HEK293T (cell line): Measurements from ENCODE around the gene SLAMF1.

ENCODE experiments used
- CTCF ChIA-PET: fragments of 350-600 bp; formaldehyde crosslinking; extraction: SDS; loops from one replicate; lab custom pipeline; 2021; ENCODE audit warnings: antibody characterized with exemption, inconsistent platforms; lab: Yijun Ruan, JAX
- POLR2A ChIA-PET: fragments of 350-600 bp; formaldehyde crosslinking; extraction: SDS; loops from one replicate; lab custom pipeline; 2020; ENCODE audit warnings: antibody characterized with exemption, inconsistent platforms; lab: Yijun Ruan, JAX
- DNase-seq: peaks from one replicate; pipeline ENCODE4 v3.0.0; 2012; ENCODE audit warnings: mixed read lengths; ENCODE audit errors: extremely low spot score
- ARNT ChIP-seq: fragments of 450-650 bp; IDR thresholded peaks from 2 replicates; pipeline ENCODE4 v1.6.1; 2017; ENCODE audit warnings: mild to moderate bottlenecking
- BHLHE40 ChIP-seq: fragments of 450-650 bp; IDR thresholded peaks from 2 replicates; pipeline ENCODE4 v1.6.1; 2016; ENCODE audit warnings: mild to moderate bottlenecking, moderate library complexity, borderline replicate concordance
- CTBP1 ChIP-seq: fragments of 450-650 bp; IDR thresholded peaks from 2 replicates; pipeline ENCODE4 v1.6.1; 2016; ENCODE audit warnings: borderline replicate concordance
- ELF4 ChIP-seq: fragments of 450-650 bp; IDR thresholded peaks from 2 replicates; pipeline ENCODE4 v1.6.1; 2017; ENCODE audit warnings: antibody characterized with exemption
- FOXA1 ChIP-seq: fragments of 450-650 bp; IDR thresholded peaks from 2 replicates; pipeline ENCODE4 v1.6.1; 2016; ENCODE audit warnings: mild to moderate bottlenecking
- FOXK2 ChIP-seq: fragments of 450-650 bp; IDR thresholded peaks from 2 replicates; pipeline ENCODE4 v1.6.1; 2016; ENCODE audit warnings: mild to moderate bottlenecking
- FOXM1 ChIP-seq: fragments of 450-650 bp; IDR thresholded peaks from 2 replicates; pipeline ENCODE4 v1.6.1; 2017; ENCODE audit warnings: mild to moderate bottlenecking, borderline replicate concordance
- HDGF ChIP-seq: fragments of 450-650 bp; IDR thresholded peaks from 2 replicates; pipeline ENCODE4 v1.6.1; 2017; ENCODE audit warnings: antibody characterized with exemption, borderline replicate concordance
- L3MBTL2 ChIP-seq: fragments of 450-650 bp; conservative IDR thresholded peaks from 2 replicates; pipeline ENCODE4 v1.6.1; 2016; ENCODE audit warnings: mild to moderate bottlenecking
- LEF1 ChIP-seq: fragments of 450-650 bp; IDR thresholded peaks from 2 replicates; pipeline ENCODE4 v1.6.1; 2017; ENCODE audit warnings: mild to moderate bottlenecking, borderline replicate concordance
- NFRKB ChIP-seq: fragments of 450-650 bp; IDR thresholded peaks from 2 replicates; pipeline ENCODE4 v1.6.1; 2016; ENCODE audit warnings: mild to moderate bottlenecking, moderate library complexity
- SP1 ChIP-seq: fragments of 450-650 bp; IDR thresholded peaks from 2 replicates; pipeline ENCODE4 v1.6.1; 2017
- SUZ12 ChIP-seq: fragments of 450-650 bp; IDR thresholded peaks from 2 replicates; pipeline ENCODE4 v1.6.1; 2016; ENCODE audit warnings: mild to moderate bottlenecking
- TARDBP ChIP-seq: fragments of 450-650 bp; IDR thresholded peaks from 2 replicates; pipeline ENCODE4 v1.6.1; 2016
- ZNF384 ChIP-seq: fragments of 450-650 bp; IDR thresholded peaks from 2 replicates; pipeline ENCODE4 v1.6.1; 2016
- TF ChIP-seq, protein P1 (sequence below): fragments of 450-650 bp; IDR thresholded peaks from 2 replicates; pipeline ENCODE4 v1.6.1; 2016

The SLAMF1 gene

DNA sequence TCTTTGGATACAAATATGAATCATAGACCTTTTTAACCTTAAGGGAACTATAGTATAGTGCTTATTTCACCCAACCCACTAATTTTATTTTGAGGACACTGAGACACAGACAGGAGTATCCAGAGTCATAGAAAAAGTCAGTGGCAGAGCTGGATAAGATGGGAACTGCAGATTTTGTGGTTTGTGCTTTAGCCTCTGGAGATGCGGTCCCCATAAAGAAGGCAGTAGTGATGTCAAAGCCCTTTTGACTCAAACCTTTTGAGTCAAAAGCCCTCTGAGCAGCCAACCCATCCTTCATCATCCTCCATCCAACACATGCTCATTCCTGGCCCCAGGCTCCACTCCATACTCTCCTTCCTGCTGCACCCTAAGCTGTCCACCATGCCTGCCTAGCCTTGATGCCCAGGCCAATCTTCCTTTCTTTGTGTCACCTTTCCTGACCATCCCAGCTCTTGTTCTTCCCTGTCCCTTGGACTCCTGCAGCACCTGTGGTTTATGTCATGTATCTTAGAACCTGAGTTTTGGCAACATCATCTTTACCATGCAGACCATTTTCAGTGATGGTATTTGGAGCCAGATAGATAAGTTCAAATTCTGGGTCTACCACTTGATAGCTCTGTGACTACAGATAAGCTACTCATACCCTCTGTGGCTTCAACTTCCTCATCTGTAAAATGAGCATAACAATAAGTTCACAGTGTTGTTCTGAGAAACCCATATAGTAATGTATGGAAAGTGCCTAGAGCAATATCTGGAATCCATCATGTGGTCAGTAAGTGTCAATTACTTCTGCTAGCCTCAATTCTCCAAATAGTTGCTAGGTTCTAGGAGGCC lies 20.1 kb downstream of the SLAMF1 start:
- POLR2A ChIA-PET = no interaction called here
- TF ChIP-seq CTBP1 = no peak
- TF ChIP-seq, protein P1, sequence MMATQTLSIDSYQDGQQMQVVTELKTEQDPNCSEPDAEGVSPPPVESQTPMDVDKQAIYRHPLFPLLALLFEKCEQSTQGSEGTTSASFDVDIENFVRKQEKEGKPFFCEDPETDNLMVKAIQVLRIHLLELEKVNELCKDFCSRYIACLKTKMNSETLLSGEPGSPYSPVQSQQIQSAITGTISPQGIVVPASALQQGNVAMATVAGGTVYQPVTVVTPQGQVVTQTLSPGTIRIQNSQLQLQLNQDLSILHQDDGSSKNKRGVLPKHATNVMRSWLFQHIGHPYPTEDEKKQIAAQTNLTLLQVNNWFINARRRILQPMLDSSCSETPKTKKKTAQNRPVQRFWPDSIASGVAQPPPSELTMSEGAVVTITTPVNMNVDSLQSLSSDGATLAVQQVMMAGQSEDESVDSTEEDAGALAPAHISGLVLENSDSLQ = no peak
- TF ChIP-seq BHLHE40 = no peak
- TF ChIP-seq FOXK2 = no peak
- CTCF ChIA-PET = no interaction called here
- no peak for DNase-seq

DNA sequence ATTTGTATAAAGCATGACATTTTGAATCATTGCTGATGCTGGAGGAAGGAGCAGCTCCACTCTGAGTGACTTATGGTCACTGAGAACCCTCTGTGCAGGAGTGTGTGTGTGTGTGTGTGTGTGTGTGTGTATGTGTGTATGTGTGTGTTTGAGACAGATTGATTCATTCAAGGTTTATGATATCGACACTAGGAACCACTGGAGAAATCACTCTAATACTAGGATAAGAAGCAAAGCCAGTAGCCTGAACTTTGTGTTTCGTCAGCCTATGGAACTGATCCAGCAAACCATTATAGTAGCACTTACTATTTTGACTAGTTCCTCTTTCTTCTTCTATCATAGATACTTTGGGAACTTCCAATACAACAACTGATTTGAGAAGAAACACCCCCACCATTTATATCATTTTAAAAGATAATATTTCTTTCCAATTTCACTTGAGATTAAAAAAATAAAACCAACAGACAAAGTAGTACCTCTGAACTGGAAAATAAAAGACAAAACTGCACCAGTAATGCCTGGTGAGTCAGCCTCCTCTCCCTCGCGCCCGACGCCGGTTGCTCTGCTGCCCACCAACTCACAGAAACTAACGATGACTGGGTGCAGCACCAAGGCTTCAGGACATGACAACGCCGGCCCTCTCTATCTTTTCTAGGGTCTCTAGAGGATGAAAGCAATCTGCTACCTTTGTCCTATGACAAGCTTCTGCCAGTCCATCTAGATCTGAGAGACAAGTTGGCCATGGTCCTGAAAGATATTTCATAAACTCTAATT lies 20.9 kb downstream of the SLAMF1 start:
- CTCF ChIA-PET = no interaction called here
- TF ChIP-seq, protein P1 = no peak
- TF ChIP-seq LEF1 (no peak), NFRKB (no peak), FOXM1 (no peak), ELF4 (no peak), ZNF384 (no peak), FOXA1 (no peak), ARNT (no peak), FOXK2 (no peak), L3MBTL2 (no peak), HDGF (no peak), CTBP1 (no peak), TARDBP (no peak), SP1 (no peak), BHLHE40 (no peak), SUZ12 (no peak)
- no peak for DNase-seq
- POLR2A ChIA-PET = no interaction called here

DNA sequence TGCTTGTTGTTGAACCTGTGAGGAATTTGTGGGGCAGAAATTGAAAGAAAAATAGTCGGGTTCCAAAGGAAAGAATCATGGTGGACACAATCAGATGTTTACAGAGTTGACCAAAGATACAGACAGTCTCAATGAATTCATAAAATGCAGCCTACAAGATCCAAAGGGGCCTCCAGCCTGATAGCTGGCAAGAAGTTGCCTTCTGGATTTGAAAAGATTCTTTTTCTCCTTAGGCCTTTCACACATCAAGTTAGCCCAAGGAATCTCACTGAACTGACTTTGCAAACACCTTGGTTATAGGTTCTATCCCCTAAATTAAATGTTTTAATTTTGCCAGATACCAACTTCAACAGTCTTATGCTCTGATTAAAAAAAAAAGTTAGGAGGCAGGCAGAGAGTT lies 21.5 kb downstream of the SLAMF1 start:
- ChIA-PET CTCF (no interaction called here), POLR2A (no interaction called here)

DNA sequence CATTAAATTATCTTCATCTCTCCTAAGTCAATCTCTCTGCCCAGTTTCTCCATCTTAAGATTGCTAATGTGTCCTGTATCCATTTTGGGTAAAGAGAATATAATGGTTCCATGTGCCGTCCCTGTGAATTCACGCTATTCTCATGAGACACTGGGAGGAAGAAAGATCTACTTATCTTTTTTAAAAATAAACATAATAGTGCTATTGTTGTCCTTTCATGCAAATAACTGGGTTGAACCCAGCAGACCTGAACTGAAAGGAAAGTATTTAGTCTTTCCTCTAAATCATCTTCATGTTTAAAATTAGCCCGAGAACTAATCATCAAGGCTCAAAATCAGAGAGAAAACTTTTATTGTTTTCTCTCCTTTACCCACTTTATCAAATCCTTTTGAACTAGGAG lies 22.4 kb downstream of the SLAMF1 start:
- ChIA-PET POLR2A (no interaction called here), CTCF (interaction anchor here (0.8 kb wide), 1 partner anchor 1465 kb away, joined by 6 read pairs; no protein-coding TSS in a partner anchor)
- TF ChIP-seq ZNF384 = no peak
- no peak for TF ChIP-seq SUZ12
- TF ChIP-seq ELF4 = no peak
- TF ChIP-seq TARDBP = no peak
- TF ChIP-seq FOXA1 = no peak
- no peak for TF ChIP-seq BHLHE40
- no peak for TF ChIP-seq CTBP1
- TF ChIP-seq FOXM1 = no peak
- TF ChIP-seq L3MBTL2 = no peak
- DNase-seq = no peak

More for the DNA sequence above, 21.5 kb downstream of the SLAMF1 start:
- DNase-seq = no peak
- TF ChIP-seq FOXA1 = no peak
- no peak for TF ChIP-seq BHLHE40
- TF ChIP-seq, protein P1 = no peak
- TF ChIP-seq SUZ12 = no peak
- no peak for TF ChIP-seq FOXM1
- no peak for TF ChIP-seq TARDBP
- TF ChIP-seq ARNT = no peak
- TF ChIP-seq FOXK2 = no peak
- TF ChIP-seq HDGF = no peak
- TF ChIP-seq ELF4 = no peak
- no peak for TF ChIP-seq ZNF384
- TF ChIP-seq SP1 = no peak
- TF ChIP-seq NFRKB = no peak
- no peak for TF ChIP-seq L3MBTL2
- TF ChIP-seq LEF1 = no peak
- TF ChIP-seq CTBP1 = no peak

DNA sequence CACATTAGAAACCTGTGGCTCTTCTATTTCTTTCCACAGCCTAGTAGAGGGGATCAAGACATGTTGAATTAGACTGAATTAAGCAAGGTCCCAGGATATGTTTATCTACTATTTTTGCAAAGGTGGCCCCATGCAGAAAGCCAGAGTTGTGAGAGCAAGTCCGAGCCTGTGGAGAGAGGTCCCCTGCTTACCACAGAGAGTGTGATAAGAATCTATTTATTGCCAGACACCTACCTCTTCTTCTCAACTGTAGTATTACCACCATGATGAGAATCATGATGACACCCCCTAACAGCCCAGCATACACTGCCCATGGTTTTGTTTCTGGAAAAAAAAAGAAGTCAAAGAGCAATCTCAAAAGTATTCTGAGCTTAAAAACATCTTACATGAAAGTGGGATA lies 23.0 kb downstream of the SLAMF1 start:
- no peak for TF ChIP-seq SUZ12
- no peak for TF ChIP-seq SP1
- TF ChIP-seq TARDBP = no peak
- no peak for TF ChIP-seq NFRKB
- no peak for TF ChIP-seq ARNT
- TF ChIP-seq L3MBTL2 = no peak
- TF ChIP-seq FOXM1 = no peak
- TF ChIP-seq CTBP1 = no peak
- TF ChIP-seq ZNF384 = no peak
- TF ChIP-seq FOXK2 = no peak
- TF ChIP-seq BHLHE40 = no peak
- TF ChIP-seq, protein P1 = no peak
- no peak for TF ChIP-seq FOXA1
- TF ChIP-seq ELF4 = no peak
- TF ChIP-seq HDGF = no peak
- TF ChIP-seq LEF1 = no peak
- DNase-seq = no peak
- CTCF ChIA-PET = interaction anchor here (0.8 kb wide), 1 partner anchor 1464 kb away, joined by 6 read pairs; no protein-coding TSS in a partner anchor
- POLR2A ChIA-PET = no interaction called here
